ENCODE data around the gene OTUD7B. TPM values are rescaled to one million over a fixed set of nuclear protein-coding genes. Genes with fewer than 3 reads are reported as not detected.

Gene OTUD7B
- total RNA-seq, 4 donors from 2014 or later: 34.1 to 49.6 (median 42.3) TPM

- peaks cover 0 to 12% of the 10 kb centered on the region in 2 donors for H3K36me3 ChIP-seq
- TF ChIP-seq POLR2A (IDR thresholded peaks at IDR 0.05) (no peak), POLR2AphosphoS5 (IDR thresholded peaks at IDR 0.05) (no peak)
Measured at GRCh38 chr1:150051089-150051373, 40.5 kb upstream of the OTUD7B start.

DNA sequence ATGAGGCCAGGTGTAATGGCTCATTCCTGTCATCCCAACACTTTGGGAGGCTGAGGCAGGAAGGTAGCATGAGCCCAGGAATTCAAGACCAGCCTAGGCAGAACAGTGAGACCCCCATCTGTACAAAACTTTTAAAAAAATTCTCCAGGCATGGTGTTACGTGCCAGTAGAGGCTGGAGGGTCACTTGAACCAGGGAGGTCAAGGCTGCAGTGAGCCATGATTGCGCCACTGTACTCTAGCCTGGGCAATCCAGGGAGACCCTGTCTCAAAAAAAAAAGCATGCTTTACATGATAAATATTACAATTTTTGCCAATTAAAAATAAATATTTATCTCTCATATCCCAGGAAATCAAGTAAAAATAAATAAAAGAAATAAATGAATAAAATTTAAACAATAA is 39.4 kb upstream of the OTUD7B start:
- ATAC-seq: no peak
- Histone ChIP-seq H3K36me3 (peaks cover 0 to 12% of the 10 kb centered on the region in 2 donors), H3K9me3 (no peaks in the 10 kb centered on the region), H3K4me3 (no peak overlapping the region), H3K27ac (no peak overlapping the region), H3K27me3 (no peaks in the 10 kb centered on the region), H3K4me1 (peaks cover 0 to 8% (median 0%) of the 10 kb centered on the region in 3 donors)
- WGBS, 2 donors (ENCODE audit: low coverage in 1 of 2): 69 to 89% methylated on average over 2 of the region's 2 CpGs
- no peak for TF ChIP-seq EP300 (IDR thresholded peaks at IDR 0.05)
- TF ChIP-seq POLR2AphosphoS5 (IDR thresholded peaks at IDR 0.05): no peak
- no peak for TF ChIP-seq POLR2A (IDR thresholded peaks at IDR 0.05)
- TF ChIP-seq, protein P1, sequence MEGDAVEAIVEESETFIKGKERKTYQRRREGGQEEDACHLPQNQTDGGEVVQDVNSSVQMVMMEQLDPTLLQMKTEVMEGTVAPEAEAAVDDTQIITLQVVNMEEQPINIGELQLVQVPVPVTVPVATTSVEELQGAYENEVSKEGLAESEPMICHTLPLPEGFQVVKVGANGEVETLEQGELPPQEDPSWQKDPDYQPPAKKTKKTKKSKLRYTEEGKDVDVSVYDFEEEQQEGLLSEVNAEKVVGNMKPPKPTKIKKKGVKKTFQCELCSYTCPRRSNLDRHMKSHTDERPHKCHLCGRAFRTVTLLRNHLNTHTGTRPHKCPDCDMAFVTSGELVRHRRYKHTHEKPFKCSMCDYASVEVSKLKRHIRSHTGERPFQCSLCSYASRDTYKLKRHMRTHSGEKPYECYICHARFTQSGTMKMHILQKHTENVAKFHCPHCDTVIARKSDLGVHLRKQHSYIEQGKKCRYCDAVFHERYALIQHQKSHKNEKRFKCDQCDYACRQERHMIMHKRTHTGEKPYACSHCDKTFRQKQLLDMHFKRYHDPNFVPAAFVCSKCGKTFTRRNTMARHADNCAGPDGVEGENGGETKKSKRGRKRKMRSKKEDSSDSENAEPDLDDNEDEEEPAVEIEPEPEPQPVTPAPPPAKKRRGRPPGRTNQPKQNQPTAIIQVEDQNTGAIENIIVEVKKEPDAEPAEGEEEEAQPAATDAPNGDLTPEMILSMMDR (IDR thresholded peaks at IDR 0.05): no peak

More at GRCh38 chr1:150051089-150051373, 40.5 kb upstream of the OTUD7B start:
- H3K27ac ChIP-seq: no peak overlapping the region
- peaks cover 0 to 8% (median 0%) of the 10 kb centered on the region in 3 donors for H3K4me1 ChIP-seq
- H3K27me3 ChIP-seq: no peaks in the 10 kb centered on the region
- no peak overlapping the region for H3K4me3 ChIP-seq
- no peak for ATAC-seq
- 55 to 58% methylated on average over 6 to 7 of the region's 7 CpGs for WGBS, 2 donors (ENCODE audit: low coverage in 1 of 2)
- H3K9me3 ChIP-seq: no peaks in the 10 kb centered on the region

GRCh38 chr1:150034336-150034735 is 23.8 kb upstream of the OTUD7B start:
- H3K9me3 ChIP-seq: no peaks in the 10 kb centered on the region
- H3K36me3 ChIP-seq: no peaks in the 10 kb centered on the region
- H3K4me3 ChIP-seq: no peak overlapping the region
- no peaks in the 10 kb centered on the region for H3K4me1 ChIP-seq
- TF ChIP-seq POLR2A (IDR thresholded peaks at IDR 0.05): no peak
- no peak for TF ChIP-seq POLR2AphosphoS5 (IDR thresholded peaks at IDR 0.05)
- TF ChIP-seq EP300 (IDR thresholded peaks at IDR 0.05): no peak
- TF ChIP-seq, protein P1 (IDR thresholded peaks at IDR 0.05): no peak
- no peaks in the 10 kb centered on the region for H3K27me3 ChIP-seq
- no peak overlapping the region for H3K27ac ChIP-seq
- no peak for ATAC-seq

DNA sequence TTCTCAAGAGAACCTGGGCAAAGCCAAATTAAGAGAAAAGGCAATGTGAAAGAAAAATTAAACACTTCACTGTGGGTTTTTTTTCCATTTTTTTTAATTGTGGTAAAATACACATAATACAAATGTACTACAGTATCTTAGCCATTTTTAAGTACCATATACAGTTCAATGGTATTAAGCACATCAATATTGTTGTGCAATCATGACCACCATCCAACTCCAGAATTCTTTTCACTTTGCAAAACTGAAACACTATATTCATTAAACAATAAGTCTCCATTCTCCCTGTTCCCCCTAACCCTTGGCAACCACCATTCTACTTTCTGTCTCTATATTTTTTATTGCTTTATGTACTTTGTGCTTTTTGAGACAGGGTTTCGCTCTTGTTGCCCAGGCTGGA is 17.8 kb upstream of the OTUD7B start:
- ATAC-seq: no peak
- H3K27ac ChIP-seq: no peak overlapping the region
- H3K9me3 ChIP-seq: no peaks in the 10 kb centered on the region
- H3K27me3 ChIP-seq: no peaks in the 10 kb centered on the region
- no peak overlapping the region for H3K4me3 ChIP-seq
- no peaks in the 10 kb centered on the region for H3K4me1 ChIP-seq
- WGBS, 2 donors (ENCODE audit: low coverage in 1 of 2): 90% methylated on average over 1 of the region's 1 CpG; no CpG with 5 or more reads in 1 of the 2 donors
- TF ChIP-seq POLR2A (IDR thresholded peaks at IDR 0.05): no peak
- no peak for TF ChIP-seq EP300 (IDR thresholded peaks at IDR 0.05)
- TF ChIP-seq POLR2AphosphoS5 (IDR thresholded peaks at IDR 0.05): no peak
- TF ChIP-seq, protein P1 (IDR thresholded peaks at IDR 0.05): no peak
- no peaks in the 10 kb centered on the region for H3K36me3 ChIP-seq

- Histone ChIP-seq H3K36me3 (no peaks in the 10 kb centered on the region), H3K27ac (no peak overlapping the region), H3K4me1 (no peaks in the 10 kb centered on the region), H3K4me3 (no peak overlapping the region), H3K27me3 (no peaks in the 10 kb centered on the region), H3K9me3 (no peaks in the 10 kb centered on the region)
- no peak for TF ChIP-seq POLR2A (IDR thresholded peaks at IDR 0.05)
- 90 to 100% methylated on average over 1 to 2 of the region's 2 CpGs for WGBS, 2 donors (ENCODE audit: low coverage in 1 of 2)
- no peak for ATAC-seq
Measured at GRCh38 chr1:150024156-150024555, 13.6 kb upstream of the OTUD7B start.

DNA sequence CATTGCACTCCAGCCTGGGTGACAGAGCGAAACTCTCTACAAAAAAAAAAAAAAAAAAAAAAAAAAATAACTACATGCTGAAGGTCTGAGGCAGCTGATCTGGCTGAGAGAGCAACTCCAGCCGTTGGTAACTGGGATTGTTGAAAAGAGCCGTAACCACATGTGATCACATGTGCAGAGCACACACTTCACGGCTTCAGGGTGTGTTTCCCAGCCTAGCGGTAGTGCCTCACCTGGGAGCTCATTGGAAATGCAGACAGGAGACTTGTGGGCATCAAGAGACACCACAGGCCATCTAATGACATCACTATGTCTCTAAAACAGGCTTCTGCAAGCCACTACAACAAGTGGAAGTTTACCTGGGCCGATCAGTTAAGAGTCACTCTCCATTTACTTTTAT is 11.8 kb upstream of the OTUD7B start:
- Histone ChIP-seq H3K4me3 (no peak overlapping the region), H3K27ac (no peak overlapping the region), H3K9me3 (no peaks in the 10 kb centered on the region), H3K27me3 (no peaks in the 10 kb centered on the region), H3K4me1 (no peaks in the 10 kb centered on the region), H3K36me3 (no peaks in the 10 kb centered on the region)
- TF ChIP-seq, protein P1 (IDR thresholded peaks at IDR 0.05): no peak
- no peak for TF ChIP-seq POLR2AphosphoS5 (IDR thresholded peaks at IDR 0.05)
- no peak for TF ChIP-seq POLR2A (IDR thresholded peaks at IDR 0.05)
- TF ChIP-seq EP300 (IDR thresholded peaks at IDR 0.05): no peak
- 68 to 81% methylated on average over 5 of the region's 6 CpGs for WGBS, 2 donors (ENCODE audit: low coverage in 1 of 2)
- ATAC-seq: no peak
